HG02763 (cell line): ENCODE data around the gene LRRC25.
"Not testable (repeated sequence)": the region's sequence is repeated elsewhere in the genome, so short reads cannot be mapped to it uniquely, and the experiment has no call there.

Experiments
- ATAC-seq: cut with Tn5 transposase; IDR thresholded peaks from one replicate; pipeline ENCODE4 v1.9.1; 2021; ENCODE audit warnings: mild to moderate bottlenecking, moderate library complexity; ENCODE audit not compliant: unreplicated experiment

Gene LRRC25

DNA sequence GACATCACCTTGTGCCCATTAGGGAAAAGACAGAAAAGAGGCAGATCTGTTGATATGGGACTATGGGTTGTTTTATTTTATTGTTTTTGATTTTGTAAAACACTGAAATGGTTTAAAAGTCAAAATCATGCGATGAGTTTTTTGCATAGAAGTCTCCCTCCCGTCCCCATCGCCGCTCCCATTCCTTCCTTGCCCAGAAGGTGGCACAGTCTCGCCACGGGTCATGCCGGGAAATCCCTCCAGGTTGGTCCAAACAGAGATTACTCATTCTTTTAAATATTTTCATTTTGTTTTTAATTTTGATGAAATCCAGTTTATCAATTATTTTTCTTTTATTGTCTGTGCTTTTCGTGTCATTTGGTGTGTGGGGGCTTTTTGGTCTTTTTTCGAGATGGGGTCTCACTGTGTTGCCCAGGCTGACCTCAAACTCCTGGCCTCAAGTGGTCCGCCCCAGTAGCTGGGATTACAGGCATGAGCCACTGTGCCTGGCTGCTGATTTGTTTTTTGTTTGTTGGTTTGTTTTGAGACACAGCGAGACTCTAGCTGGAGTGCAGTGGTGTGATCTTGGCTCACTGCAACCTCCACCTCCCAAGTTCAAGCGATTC, 47.8 kb downstream of the LRRC25 start:
- ATAC-seq = no peak

DNA sequence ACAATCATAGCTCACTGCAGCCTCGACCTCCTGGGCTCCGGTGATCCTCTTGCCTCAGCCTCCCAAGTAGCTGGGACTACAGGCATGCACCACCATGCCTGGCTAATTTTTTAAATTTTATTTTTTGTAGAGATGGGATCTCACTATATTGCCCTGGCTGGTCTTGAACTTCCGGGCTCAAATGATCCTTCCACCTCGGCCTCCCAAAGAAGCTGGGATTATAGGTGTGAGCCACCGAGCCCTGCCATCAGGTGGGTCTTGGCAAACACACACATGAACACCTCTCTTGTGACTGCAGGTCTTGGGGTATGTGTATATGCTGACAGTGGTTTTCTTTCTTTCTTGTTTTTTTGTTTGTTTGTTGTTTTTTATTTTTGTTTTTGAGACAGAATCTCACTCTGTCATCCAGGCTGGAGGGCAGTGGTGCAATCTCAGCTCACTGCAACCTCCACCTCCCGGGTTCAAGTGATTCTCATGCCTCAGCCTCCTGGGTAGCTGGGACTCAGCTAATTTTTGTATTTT, 48.5 kb downstream of the LRRC25 start:
- ATAC-seq = not testable (repeated sequence)

DNA sequence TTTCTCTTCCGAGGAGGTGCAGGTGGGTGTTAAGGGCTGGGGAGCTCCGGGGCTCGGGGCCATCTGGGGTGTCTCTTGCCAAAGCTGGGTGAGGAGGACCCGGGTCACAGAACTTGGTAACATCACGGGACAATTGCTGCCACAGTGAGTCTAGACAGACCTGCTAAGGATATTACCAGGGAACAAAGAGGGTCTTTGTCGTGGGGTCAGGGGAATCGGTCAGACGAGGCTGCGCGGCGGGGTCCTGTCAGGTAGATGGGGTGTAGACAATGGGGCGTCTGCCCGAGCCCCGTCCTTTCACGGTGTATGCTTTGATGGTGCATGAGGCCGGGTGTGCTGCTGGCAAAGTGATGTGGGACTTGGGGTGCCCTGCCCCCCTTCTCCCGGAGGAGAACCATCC, 49.3 kb downstream of the LRRC25 start:
- no peak for ATAC-seq

DNA sequence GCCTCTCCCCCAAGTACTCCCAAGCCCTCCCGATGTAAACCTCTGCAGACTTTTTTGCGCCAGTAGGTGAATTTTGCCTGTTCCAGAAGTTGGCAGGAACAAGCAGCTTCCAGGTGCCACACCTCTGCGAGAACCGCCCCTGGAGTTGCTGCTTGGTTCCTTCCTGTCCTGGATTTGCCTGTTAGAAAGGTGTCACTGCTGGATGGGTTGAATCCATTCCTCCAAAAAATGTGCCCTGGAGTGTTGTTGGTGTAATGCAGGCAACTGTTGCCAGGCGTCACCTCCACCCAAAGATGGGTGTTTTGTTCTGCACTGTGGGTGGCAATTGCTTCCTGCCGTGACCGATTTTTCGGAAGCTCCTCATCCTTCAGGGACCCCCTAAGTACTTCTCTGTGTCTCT, 51.3 kb downstream of the LRRC25 start:
- ATAC-seq = no peak

DNA sequence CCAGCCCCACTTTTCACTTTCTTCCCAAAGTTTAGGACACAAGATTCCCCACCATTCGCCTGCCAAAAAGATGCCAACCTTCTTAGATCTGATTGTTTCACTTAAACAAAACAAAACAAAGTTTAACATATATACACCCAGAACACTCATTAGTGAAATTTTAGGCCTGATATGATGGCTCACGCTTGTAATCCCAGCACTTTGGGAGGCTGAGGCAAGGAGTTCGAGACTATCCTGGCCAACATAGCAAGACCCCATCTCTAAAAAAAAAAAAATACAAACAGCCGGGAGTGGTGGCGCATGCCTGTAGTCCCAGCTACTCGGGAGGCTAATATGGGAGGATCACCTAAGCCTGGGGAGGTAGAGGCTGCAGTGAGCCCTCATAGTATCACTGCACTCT, 52.1 kb downstream of the LRRC25 start:
- no peak for ATAC-seq

DNA sequence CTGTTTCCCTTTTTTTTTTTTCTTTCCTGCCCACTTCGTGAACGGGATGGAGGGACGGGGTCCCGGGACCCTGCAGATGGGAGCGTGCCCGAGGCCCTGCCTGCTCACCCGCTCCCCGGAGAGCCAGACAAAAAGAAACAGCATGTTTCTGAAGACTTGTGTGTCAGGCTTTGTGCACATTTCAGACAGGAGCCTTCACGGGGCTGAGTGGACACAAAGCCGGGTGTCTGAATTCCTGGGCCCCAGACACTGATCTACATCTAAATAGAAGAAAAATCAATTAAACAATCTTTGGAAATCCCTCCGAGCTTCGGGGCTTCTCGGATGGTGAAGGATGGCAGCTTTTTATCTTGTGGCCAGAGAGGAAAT, 52.9 kb downstream of the LRRC25 start:
- no peak for ATAC-seq

DNA sequence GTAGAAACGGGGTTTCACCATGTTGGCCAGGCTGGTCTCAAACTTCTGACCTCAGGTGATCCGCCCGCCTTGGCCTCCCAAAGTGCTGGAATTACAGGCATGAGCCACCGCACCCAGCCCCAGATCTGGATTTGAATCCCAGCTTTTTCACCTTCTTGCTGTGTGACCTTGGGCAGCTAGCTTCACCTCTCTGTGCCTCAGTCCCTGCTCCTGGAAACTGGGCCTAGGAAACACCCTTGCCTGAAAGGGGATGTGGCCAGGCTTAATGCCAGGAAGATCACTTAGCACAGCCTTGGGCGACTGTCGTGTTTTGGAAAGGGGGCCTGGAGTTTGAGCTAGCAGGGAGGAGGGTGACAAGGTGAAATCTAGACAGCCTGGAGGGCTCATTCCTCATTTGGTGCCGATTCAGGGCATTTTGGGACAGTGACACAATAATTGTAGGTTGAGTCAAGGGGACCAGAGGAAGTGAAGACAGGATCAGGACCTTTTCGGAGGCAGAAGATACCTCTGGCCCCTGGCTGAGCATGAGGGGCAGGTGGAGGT, 55.3 kb downstream of the LRRC25 start:
- ATAC-seq = no peak
